Left colon (tissue), 2 donors: ENCODE data around the gene LRRD1. TPM values are rescaled to one million over a fixed set of nuclear protein-coding genes. Genes with fewer than 3 reads are reported as not detected.

Source experiments
- ATAC-seq: fragments of 200-7000 bp; cut with Tn5 transposase; one replicate; pipeline ENCODE4 v1.9.1; 2020; ENCODE audit warnings: mild to moderate bottlenecking, moderate library complexity
- DNase-seq, 2 donors: peaks; one replicate each; pipeline ENCODE4 v3.0.0-alpha.2; 2020
- intact Hi-C, 2 donors: fragments of 100-400 bp; cut with DNase I in 1 of 2; cut with micrococcal nuclease in 1 of 2; formaldehyde crosslinking; loops; one replicate each; pipeline versions ENCODE4 v1.11.2 to v1.14.0; 2022; cut with DNase I, micrococcal nuclease
- microRNA-seq, 2 donors: library from miRNA; unstranded; fragments of <30 nt; microRNA quantifications; one replicate each; pipeline versions ENCODE4 v1.1.0 to v1.2.0, GENCODE V29; 2020
- total RNA-seq, 2 donors: library from RNA; stranded (reverse); fragmentation: NEBNext Ultra II Directional; extraction: Animal tissue kit (Norgen Biotek cat#: 25700); gene quantifications; one replicate each; pipeline ENCODE4 v1.2.1, GENCODE V29; 2021
- donor health status: DM: no; HTN: no; CAD: no.
- donor health status: DM: yes; HTN: yes; CAD: no.

Gene LRRD1
- total RNA-seq, 2 donors from 2014 or later = 0.18 TPM; not detected in 1

DNA sequence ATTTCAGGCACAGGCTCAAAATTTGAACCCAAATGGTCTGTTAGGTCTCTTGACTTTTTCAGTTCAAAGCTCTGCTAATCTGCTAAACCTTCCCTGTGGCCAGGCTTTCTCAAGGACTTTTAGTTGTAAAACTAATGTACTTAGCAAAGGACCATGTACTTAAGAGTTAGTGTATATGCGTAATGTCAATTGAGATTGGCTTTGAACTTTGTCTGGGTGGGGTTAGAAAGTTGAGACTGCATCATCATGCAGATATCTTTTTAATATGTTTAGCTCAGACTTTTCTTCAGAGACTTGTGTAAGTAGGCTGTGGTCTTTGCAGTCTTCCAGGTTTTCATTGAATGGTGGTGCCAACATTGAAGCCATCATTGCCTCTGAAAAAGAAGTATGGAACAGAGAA, 78.4 kb downstream of the LRRD1 start:
- DNase-seq = no peak
- ATAC-seq = peak; percentile 90
- intact Hi-C loops = no loop called here

DNA sequence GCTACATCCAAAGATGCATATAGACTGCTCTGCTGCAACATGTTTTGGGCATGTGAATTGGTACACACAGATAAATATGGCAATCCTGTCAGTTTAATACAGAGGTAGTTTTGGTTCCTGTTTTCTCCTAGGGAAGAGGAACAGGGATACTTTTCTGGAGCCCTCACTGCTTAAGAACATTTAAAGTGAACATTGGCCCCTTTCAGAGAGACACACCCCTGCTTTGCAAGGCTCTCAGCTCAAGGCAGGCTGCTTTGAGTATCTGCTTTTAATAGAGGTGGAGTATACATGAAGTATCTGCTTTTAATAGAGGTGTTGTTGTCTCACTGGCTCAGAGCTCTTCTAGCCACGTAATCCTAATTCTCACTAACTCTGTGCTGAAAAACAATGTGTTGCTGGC, 83.6 kb downstream of the LRRD1 start:
- DNase-seq = no peak
- peak; percentile 52 for ATAC-seq
- intact Hi-C loops = no loop called here

Small RNAs within 50 kb of the gene (microRNA-seq; reads per million reads assigned to microRNA genes)
- 0 reads per million in 2 donors for gene MIR1285-1

Other genes with a start within 250 kb of the LRRD1 start
- gene AKAP9, start 238.3 kb downstream of the LRRD1 start, total RNA-seq = 100 to 1,000 TPM; 150 to 156 TPM
- gene CYP51A1, start 44.7 kb downstream of the LRRD1 start, total RNA-seq = 100 to 1,000 TPM; 152 to 255 TPM
- 10 to 100 TPM; 34.6 to 37.2 TPM for gene KRIT1, start 66.8 kb upstream of the LRRD1 start, total RNA-seq
- gene ANKIB1, start 66.8 kb upstream of the LRRD1 start, total RNA-seq = 10 to 100 TPM; 40.9 to 46.0 TPM